Smooth muscle cell (in vitro differentiated cells): Measurements from ENCODE around the gene FBN2. TPM values are rescaled to one million over a fixed set of nuclear protein-coding genes. Genes with fewer than 3 reads are reported as not detected.

Experiments
- DNase-seq: peaks from one replicate; lab custom pipeline; 2025; ENCODE audit not compliant: unreplicated experiment; lab: John Stamatoyannopoulos, UW
- H2AFZ ChIP-seq: fragments of 200-600 bp; sonication (generic); 2 replicates; pipeline ENCODE4 v1.6.0; 2016; ENCODE audit warnings: antibody characterized with exemption, low read depth, mild to moderate bottlenecking
- H3F3A ChIP-seq: fragments of 200-600 bp; sonication (generic); 2 replicates; pipeline ENCODE4 v1.6.0; 2017; ENCODE audit warnings: antibody characterized with exemption, low read depth
- H3K27ac ChIP-seq: fragments of 200-600 bp; sonication (generic); 2 replicates; pipeline ENCODE4 v1.5.1; 2016; ENCODE audit warnings: low read depth, mild to moderate bottlenecking
- H3K27me3 ChIP-seq: fragments of 200-600 bp; sonication (generic); 2 replicates; pipeline ENCODE4 v1.6.1; 2016; ENCODE audit warnings: low read depth, mild to moderate bottlenecking
- H3K36me3 ChIP-seq: fragments of 200-600 bp; sonication (generic); 2 replicates; pipeline ENCODE4 v1.5.1; 2016; ENCODE audit warnings: low read depth
- H3K4me1 ChIP-seq: fragments of 200-600 bp; sonication (generic); 2 replicates; pipeline ENCODE4 v1.5.1; 2016; ENCODE audit warnings: low read depth
- H3K4me2 ChIP-seq: fragments of 200-600 bp; sonication (generic); 2 replicates; pipeline ENCODE4 v1.6.0; 2016; ENCODE audit warnings: mild to moderate bottlenecking
- H3K4me3 ChIP-seq: fragments of 200-600 bp; sonication (generic); 2 replicates; pipeline ENCODE4 v1.5.1; 2016; ENCODE audit warnings: mild to moderate bottlenecking
- H3K79me2 ChIP-seq: fragments of 200-600 bp; sonication (generic); 2 replicates; pipeline ENCODE4 v1.6.0; 2016; ENCODE audit warnings: low read depth, mild to moderate bottlenecking
- H3K9ac ChIP-seq: fragments of 200-600 bp; sonication (generic); 2 replicates; pipeline ENCODE4 v1.6.0; 2016; ENCODE audit warnings: low read depth
- H3K9me3 ChIP-seq: fragments of 200-600 bp; sonication (generic); replicated peaks from 2 replicates; pipeline ENCODE4 v1.5.1; 2016; ENCODE audit warnings: low read depth
- H4K20me1 ChIP-seq: fragments of 200-600 bp; sonication (generic); 2 replicates; pipeline ENCODE4 v1.6.0; 2016; ENCODE audit warnings: low read depth
- WGBS: methylation state at CpG from one replicate; pipeline ENCODE4 v1.1.7; 2016; ENCODE audit warnings: low lambda C conversion rate; 5-methylcytosine and 5-hydroxymethylcytosine counted together
- polyA plus RNA-seq: library from polyadenylated mRNA; unstranded; fragments of >200 nt; fragmentation: Nextera tagmentation; extraction: Ambion mirVana; gene quantifications from 2 replicates; pipeline ENCODE4 v1.2.1, GENCODE V29; 2016
- total RNA-seq: library from RNA; depleted of rRNA; stranded (reverse); fragments of >200 nt; gene quantifications from 2 replicates; pipeline ENCODE4 v1.2.3, GENCODE V29; 2014
- TF ChIP-seq, protein P1 (sequence below): fragments of 200-600 bp; sonication (generic); IDR thresholded peaks from 2 replicates; pipeline ENCODE4 v1.5.1; 2017; ENCODE audit warnings: borderline replicate concordance, mild to moderate bottlenecking, antibody characterized with exemption; ENCODE audit not compliant: insufficient read depth, poor library complexity, severe bottlenecking

FBN2 gene
- total and polyA plus RNA-seq, 2 experiments from 2014 or later, result 17.2 to 25.9 TPM

- no peaks in the 10 kb centered on the region for H3K9me3 ChIP-seq
- 95% methylated on average over 3 of the region's 3 CpGs for WGBS
- no peaks in the 10 kb centered on the region for H3K36me3 ChIP-seq
- H3K4me2 ChIP-seq, result no peak overlapping the region
- H2AFZ ChIP-seq, result no peak overlapping the region
- DNase-seq, result no peak
- H3F3A ChIP-seq, result peaks cover 17% of the 10 kb centered on the region
- no peak overlapping the region for H3K4me3 ChIP-seq
- no peak overlapping the region for H3K27ac ChIP-seq
- no peaks in the 10 kb centered on the region for H3K4me1 ChIP-seq
- no peaks in the 10 kb centered on the region for H3K79me2 ChIP-seq
- no peak overlapping the region for H3K9ac ChIP-seq
- TF ChIP-seq, protein P1, sequence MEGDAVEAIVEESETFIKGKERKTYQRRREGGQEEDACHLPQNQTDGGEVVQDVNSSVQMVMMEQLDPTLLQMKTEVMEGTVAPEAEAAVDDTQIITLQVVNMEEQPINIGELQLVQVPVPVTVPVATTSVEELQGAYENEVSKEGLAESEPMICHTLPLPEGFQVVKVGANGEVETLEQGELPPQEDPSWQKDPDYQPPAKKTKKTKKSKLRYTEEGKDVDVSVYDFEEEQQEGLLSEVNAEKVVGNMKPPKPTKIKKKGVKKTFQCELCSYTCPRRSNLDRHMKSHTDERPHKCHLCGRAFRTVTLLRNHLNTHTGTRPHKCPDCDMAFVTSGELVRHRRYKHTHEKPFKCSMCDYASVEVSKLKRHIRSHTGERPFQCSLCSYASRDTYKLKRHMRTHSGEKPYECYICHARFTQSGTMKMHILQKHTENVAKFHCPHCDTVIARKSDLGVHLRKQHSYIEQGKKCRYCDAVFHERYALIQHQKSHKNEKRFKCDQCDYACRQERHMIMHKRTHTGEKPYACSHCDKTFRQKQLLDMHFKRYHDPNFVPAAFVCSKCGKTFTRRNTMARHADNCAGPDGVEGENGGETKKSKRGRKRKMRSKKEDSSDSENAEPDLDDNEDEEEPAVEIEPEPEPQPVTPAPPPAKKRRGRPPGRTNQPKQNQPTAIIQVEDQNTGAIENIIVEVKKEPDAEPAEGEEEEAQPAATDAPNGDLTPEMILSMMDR, result no peak
- H3K27me3 ChIP-seq, result peaks cover 7% of the 10 kb centered on the region
- no peaks in the 10 kb centered on the region for H4K20me1 ChIP-seq
These were observed 3.3 kb upstream of the FBN2 start for GRCh38 chr5:128541385-128541784.

GRCh38 chr5:128539038-128539429, 989 bp upstream of the FBN2 start:
- H3K9ac ChIP-seq, result peak overlapping the region; percentile 10
- WGBS, result 7% methylated on average over 19 of the region's 20 CpGs
- H3K36me3 ChIP-seq, result no peaks in the 10 kb centered on the region
- peaks cover 8% of the 10 kb centered on the region for H3K4me1 ChIP-seq
- H3F3A ChIP-seq, result peaks cover 17% of the 10 kb centered on the region
- H2AFZ ChIP-seq, result peak overlapping the region; percentile 99
- H3K4me2 ChIP-seq, result peak overlapping the region; percentile 99
- peaks cover 6% of the 10 kb centered on the region for H3K79me2 ChIP-seq
- TF ChIP-seq, protein P1, result no peak
- H3K27me3 ChIP-seq, result peaks cover 7% of the 10 kb centered on the region
- peak overlapping the region; percentile 90 for H3K4me3 ChIP-seq
- H3K27ac ChIP-seq, result no peak overlapping the region
- DNase-seq, result no peak
- no peaks in the 10 kb centered on the region for H4K20me1 ChIP-seq
- H3K9me3 ChIP-seq, result no peaks in the 10 kb centered on the region

GRCh38 chr5:128538250-128539037, 399 bp upstream of the FBN2 start:
- H3K9ac ChIP-seq, result peak overlapping the region; percentile 10
- no peak overlapping the region for H3K27ac ChIP-seq
- WGBS, result 1% methylated on average over 19 of the region's 65 CpGs

More at GRCh38 chr5:128538250-128539037, 399 bp upstream of the FBN2 start:
- Histone ChIP-seq H3K9me3 (no peaks in the 10 kb centered on the region), H3K4me3 (peak overlapping the region; percentile 90), H3K4me2 (peak overlapping the region; percentile 99), H3K27me3 (peaks cover 7% of the 10 kb centered on the region), H3K36me3 (no peaks in the 10 kb centered on the region), H3F3A (peaks cover 17% of the 10 kb centered on the region), H4K20me1 (no peaks in the 10 kb centered on the region), H2AFZ (peak overlapping the region; percentile 99), H3K79me2 (peaks cover 6% of the 10 kb centered on the region), H3K4me1 (peaks cover 8% of the 10 kb centered on the region)
- no peak for DNase-seq
- TF ChIP-seq, protein P1, result no peak
